ENCODE measurements around the gene AGBL4. TPM values are rescaled to one million over a fixed set of nuclear protein-coding genes. Genes with fewer than 3 reads are reported as not detected.
A peak's percentile ranks its signal among the peaks of the same experiment; 100 is the strongest.

Gene AGBL4
- total RNA-seq, 1 experiment from 2014 or later: not detected

DNA sequence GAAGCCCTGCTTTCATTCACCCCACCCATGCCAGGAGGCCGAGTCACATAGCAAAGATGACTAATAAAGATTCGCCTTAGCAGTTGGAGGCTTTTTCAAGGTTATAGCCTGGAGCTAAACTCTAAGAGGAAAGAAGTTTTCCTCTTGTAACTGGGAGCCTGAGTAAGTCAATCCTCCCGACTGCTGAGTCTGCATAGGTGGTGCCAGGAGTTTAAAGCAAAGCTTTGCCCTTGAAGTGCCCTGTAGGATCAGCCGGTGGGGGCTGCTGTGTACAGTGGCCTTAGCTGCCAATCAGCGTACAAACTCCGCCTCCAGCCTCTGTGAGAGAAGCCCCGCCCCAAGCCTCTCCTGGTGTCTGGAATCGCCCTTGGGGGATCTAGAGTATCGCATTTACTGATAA lies 1404.2 kb downstream of the AGBL4 start:
- ChIA-PET POLR2A (no interaction called here), CTCF (no interaction called here), RAD21 (ENCODE audit: low non-redundant PET in 1 of 2, low total read pairs in 2 of 2, uncharacterized antibody in 2 of 2, unreplicated experiment in 2 of 2) (no interaction called here)
- Histone ChIP-seq H3K27me3 (ENCODE audit: insufficient read depth, low read length) (peaks cover 47% of the 10 kb centered on the region), H3K36me3 (ENCODE audit: control insufficient read depth in 1 of 2, insufficient read depth in 2 of 2, low read length in 2 of 2) (no peaks in the 10 kb centered on the region), H3K9me3 (ENCODE audit: control insufficient read depth in 1 of 2, insufficient read depth in 1 of 2, low read depth in 1 of 2, low read length in 2 of 2) (no peaks in the 10 kb centered on the region), H3K79me2 (ENCODE audit: insufficient read depth, low read length) (no peaks in the 10 kb centered on the region), H3K4me3 (replicated peaks in 1 of 2; ENCODE audit: low read depth in 1 of 2, low read length in 2 of 2) (no peak overlapping the region), H3K27ac (ENCODE audit: low read depth, low read length) (no peak overlapping the region), H3K9ac (ENCODE audit: low read length) (no peak overlapping the region), H3K4me2 (ENCODE audit: low read length) (peak overlapping the region; percentile 24), H2AFZ (ENCODE audit: low read depth, low read length, poor library complexity, severe bottlenecking) (no peak overlapping the region), H3K9me2 (ENCODE audit: insufficient read depth) (no peaks in the 10 kb centered on the region), H4K20me1 (ENCODE audit: insufficient read depth) (no peaks in the 10 kb centered on the region), H3K4me1 (ENCODE audit: control insufficient read depth in 1 of 2, insufficient read depth in 2 of 2, low read length in 2 of 2) (peaks cover 0 to 8% of the 10 kb centered on the region in 2 experiments; a peak in 2 of 4 replicates)
- no TSS peak for BruUV-seq (replicated peaks)
- TF ChIP-seq TCF7L2 (IDR thresholded peaks at IDR 0.05; ENCODE audit: borderline replicate concordance, extremely low read depth, insufficient read depth, insufficient read length) (peak; percentile 25), SP1 (IDR thresholded peaks at IDR 0.05; ENCODE audit: low read depth) (no peak), EZH2phosphoT487 (IDR thresholded peaks at IDR 0.05; ENCODE audit: borderline replicate concordance) (no peak)
- TF ChIP-seq, protein P1, sequence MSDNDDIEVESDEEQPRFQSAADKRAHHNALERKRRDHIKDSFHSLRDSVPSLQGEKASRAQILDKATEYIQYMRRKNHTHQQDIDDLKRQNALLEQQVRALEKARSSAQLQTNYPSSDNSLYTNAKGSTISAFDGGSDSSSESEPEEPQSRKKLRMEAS (IDR thresholded peaks at IDR 0.05): no peak
- intact Hi-C loops (cut with micrococcal nuclease): no loop called here
- peak; percentile 2 for DNase-seq (ENCODE audit: low read depth, low spot score)
- peak; percentile 88 for ATAC-seq

DNA sequence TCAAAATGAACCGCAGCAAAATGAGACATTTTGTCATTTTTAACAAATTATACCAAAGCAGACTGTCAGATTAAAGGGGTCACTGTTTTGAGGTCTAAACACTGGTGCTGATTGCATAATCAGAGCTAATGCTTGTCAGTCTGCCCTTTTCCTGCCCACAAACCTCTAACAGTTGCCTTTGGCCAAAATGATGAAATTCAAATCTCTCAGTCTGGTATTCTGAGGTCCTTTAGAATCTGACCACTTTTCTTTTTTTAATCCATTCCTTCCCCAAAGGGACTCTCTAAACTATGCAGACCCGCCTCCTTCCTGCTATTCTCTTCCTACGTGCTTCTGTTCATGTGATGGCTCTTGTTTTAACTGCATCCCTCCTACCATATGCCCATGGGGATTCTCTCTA lies 1406.5 kb downstream of the AGBL4 start:
- BruUV-seq (replicated peaks): no TSS peak
- DNase-seq (ENCODE audit: low read depth, low spot score) (no peak), ATAC-seq (no peak)
- intact Hi-C loops (cut with micrococcal nuclease): no loop called here
- TF ChIP-seq YY1 (IDR thresholded peaks at IDR 0.05; ENCODE audit: extremely low read depth, insufficient replicate concordance, low read depth, low read length) (no peak), ELF1 (IDR thresholded peaks at IDR 0.05; ENCODE audit: borderline replicate concordance, low read depth) (no peak), EZH2phosphoT487 (IDR thresholded peaks at IDR 0.05; ENCODE audit: borderline replicate concordance) (no peak), CEBPB (IDR thresholded peaks at IDR 0.05; ENCODE audit: low read depth) (no peak), POLR2A (IDR thresholded peaks at IDR 0.05; ENCODE audit: borderline replicate concordance, extremely low read depth, insufficient read depth, insufficient read length) (no peak), ZFX (IDR thresholded peaks at IDR 0.05) (no peak), TCF7L2 (IDR thresholded peaks at IDR 0.05; ENCODE audit: borderline replicate concordance, extremely low read depth, insufficient read depth, insufficient read length) (no peak), SRF (IDR thresholded peaks at IDR 0.05; ENCODE audit: low read depth) (no peak), EZH2 (IDR thresholded peaks at IDR 0.05) (no peak)
- TF ChIP-seq, protein P2, sequence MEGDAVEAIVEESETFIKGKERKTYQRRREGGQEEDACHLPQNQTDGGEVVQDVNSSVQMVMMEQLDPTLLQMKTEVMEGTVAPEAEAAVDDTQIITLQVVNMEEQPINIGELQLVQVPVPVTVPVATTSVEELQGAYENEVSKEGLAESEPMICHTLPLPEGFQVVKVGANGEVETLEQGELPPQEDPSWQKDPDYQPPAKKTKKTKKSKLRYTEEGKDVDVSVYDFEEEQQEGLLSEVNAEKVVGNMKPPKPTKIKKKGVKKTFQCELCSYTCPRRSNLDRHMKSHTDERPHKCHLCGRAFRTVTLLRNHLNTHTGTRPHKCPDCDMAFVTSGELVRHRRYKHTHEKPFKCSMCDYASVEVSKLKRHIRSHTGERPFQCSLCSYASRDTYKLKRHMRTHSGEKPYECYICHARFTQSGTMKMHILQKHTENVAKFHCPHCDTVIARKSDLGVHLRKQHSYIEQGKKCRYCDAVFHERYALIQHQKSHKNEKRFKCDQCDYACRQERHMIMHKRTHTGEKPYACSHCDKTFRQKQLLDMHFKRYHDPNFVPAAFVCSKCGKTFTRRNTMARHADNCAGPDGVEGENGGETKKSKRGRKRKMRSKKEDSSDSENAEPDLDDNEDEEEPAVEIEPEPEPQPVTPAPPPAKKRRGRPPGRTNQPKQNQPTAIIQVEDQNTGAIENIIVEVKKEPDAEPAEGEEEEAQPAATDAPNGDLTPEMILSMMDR (IDR thresholded peaks at IDR 0.05 in 2 of 3, conservative IDR thresholded peaks at IDR 0.05 in 1 of 3; ENCODE audit: borderline replicate concordance in 1 of 3, insufficient read depth in 1 of 3, low read depth in 2 of 3, low read length in 2 of 3): no peak
- Histone ChIP-seq H3K9me3 (ENCODE audit: control insufficient read depth in 1 of 2, insufficient read depth in 1 of 2, low read depth in 1 of 2, low read length in 2 of 2) (no peaks in the 10 kb centered on the region), H3K4me3 (replicated peaks in 1 of 2; ENCODE audit: low read depth in 1 of 2, low read length in 2 of 2) (no peak overlapping the region), H2AFZ (ENCODE audit: low read depth, low read length, poor library complexity, severe bottlenecking) (no peak overlapping the region), H3K4me1 (ENCODE audit: control insufficient read depth in 1 of 2, insufficient read depth in 2 of 2, low read length in 2 of 2) (peaks cover 0 to 8% of the 10 kb centered on the region in 2 experiments; a peak in 2 of 4 replicates), H3K27ac (ENCODE audit: low read depth, low read length) (no peak overlapping the region), H3K36me3 (ENCODE audit: control insufficient read depth in 1 of 2, insufficient read depth in 2 of 2, low read length in 2 of 2) (no peaks in the 10 kb centered on the region), H3K27me3 (ENCODE audit: insufficient read depth, low read length) (peaks cover 44% of the 10 kb centered on the region), H3K9ac (ENCODE audit: low read length) (no peak overlapping the region), H3K9me2 (ENCODE audit: insufficient read depth) (no peaks in the 10 kb centered on the region), H3K79me2 (ENCODE audit: insufficient read depth, low read length) (no peaks in the 10 kb centered on the region), H4K20me1 (ENCODE audit: insufficient read depth) (no peaks in the 10 kb centered on the region), H3K4me2 (ENCODE audit: low read length) (no peak overlapping the region)
- ChIA-PET CTCF (no interaction called here), POLR2A (no interaction called here), RAD21 (ENCODE audit: low non-redundant PET in 1 of 2, low total read pairs in 2 of 2, uncharacterized antibody in 2 of 2, unreplicated experiment in 2 of 2) (no interaction called here)

Measured in HCT116 (cell line).